PC-3 (cell line): ENCODE measurements around the gene TPP2. TPM values are rescaled to one million over a fixed set of nuclear protein-coding genes. Genes with fewer than 3 reads are reported as not detected.

Experiments
- ATAC-seq: fragments of 200-7000 bp; cut with Tn5 transposase; 2 replicates; pipeline ENCODE4 v1.9.1; 2020; ENCODE audit warnings: mild to moderate bottlenecking, moderate library complexity
- BruUV-seq: library from RNA; stranded (reverse); fragments of 400-500 nt; replicated peaks from 2 replicates; lab custom pipeline; 2021; lab: Mats Ljungman, UMichigan
- CTCF ChIA-PET: fragments of 300-600 bp; sonication (Branson Sonifier 250); formaldehyde crosslinking; loops from one replicate; lab custom pipeline; 2022; ENCODE audit warnings: antibody characterized with exemption; lab: Charles Lee
- POLR2A ChIA-PET: fragments of 300-600 bp; sonication (Branson Sonifier 250); formaldehyde crosslinking; loops from one replicate; lab custom pipeline; 2022; ENCODE audit warnings: antibody characterized with exemption; ENCODE audit not compliant: unreplicated experiment; lab: Charles Lee
- DNase-seq: peaks from one replicate; pipeline ENCODE4 v3.0.0-alpha.2; 2015
- H2AFZ ChIP-seq: fragments of 300-600 bp; sonication (generic); 2 replicates; pipeline ENCODE4 v1.6.0; 2016; ENCODE audit warnings: antibody characterized with exemption, low read length
- H3F3A ChIP-seq: fragments of 300-600 bp; sonication (generic); one replicate; pipeline ENCODE4 v1.6.0; 2017; ENCODE audit warnings: antibody characterized with exemption, low read length, control low read depth, mild to moderate bottlenecking; ENCODE audit not compliant: unreplicated experiment
- H3K27ac ChIP-seq: fragments of 300-600 bp; sonication (generic); 2 replicates; pipeline ENCODE4 v1.5.1; 2016; ENCODE audit warnings: mild to moderate bottlenecking, low read length
- H3K27me3 ChIP-seq: fragments of 300-600 bp; sonication (generic); 2 replicates; pipeline ENCODE4 v1.6.1; 2016; ENCODE audit warnings: low read length, mixed read lengths
- H3K36me3 ChIP-seq: fragments of 300-600 bp; sonication (generic); 2 replicates; pipeline ENCODE4 v1.6.1; 2016; ENCODE audit warnings: low read depth, mixed run types, low read length, mixed read lengths
- H3K4me1 ChIP-seq: fragments of 300-600 bp; sonication (generic); 2 replicates; pipeline ENCODE4 v1.5.1; 2016; ENCODE audit warnings: low read length; ENCODE audit not compliant: insufficient read depth
- H3K4me2 ChIP-seq: fragments of 300-600 bp; sonication (generic); 2 replicates; pipeline ENCODE4 v1.6.0; 2016; ENCODE audit warnings: low read length
- H3K4me3 ChIP-seq: fragments of 300-600 bp; sonication (generic); 2 replicates; pipeline ENCODE4 v1.5.1; 2016; ENCODE audit warnings: mild to moderate bottlenecking, low read length, mixed read lengths
- H3K79me2 ChIP-seq: fragments of 300-600 bp; sonication (generic); 2 replicates; pipeline ENCODE4 v1.6.1; 2017; ENCODE audit warnings: low read length, mixed read lengths
- H3K9ac ChIP-seq: fragments of 300-600 bp; sonication (generic); 2 replicates; pipeline ENCODE4 v1.6.0; 2016; ENCODE audit warnings: mild to moderate bottlenecking, low read length
- H3K9me2 ChIP-seq: fragments of 300-600 bp; sonication (generic); replicated peaks from 2 replicates; pipeline ENCODE4 v1.6.1; 2016; ENCODE audit warnings: mixed run types, low read length, mixed read lengths
- H3K9me3 ChIP-seq: fragments of 300-600 bp; sonication (generic); 2 replicates; pipeline ENCODE4 v1.6.1; 2016; ENCODE audit warnings: low read length, mixed read lengths
- H4K20me1 ChIP-seq: fragments of 300-600 bp; sonication (generic); 2 replicates; pipeline ENCODE4 v1.6.1; 2016; ENCODE audit warnings: low read length, mixed read lengths
- EZH2 ChIP-seq: fragments of 300-600 bp; sonication (generic); IDR thresholded peaks from one replicate; pipeline ENCODE4 v1.6.1; 2017; ENCODE audit warnings: antibody characterized with exemption, mild to moderate bottlenecking, low read length; ENCODE audit not compliant: unreplicated experiment
- EZH2phosphoT487 ChIP-seq: fragments of 300-600 bp; sonication (generic); IDR thresholded peaks from 2 replicates; pipeline ENCODE4 v1.6.1; 2018; ENCODE audit warnings: mild to moderate bottlenecking, antibody characterized with exemption, low read length, borderline replicate concordance
- intact Hi-C: fragments of 100-400 bp; cut with micrococcal nuclease; formaldehyde crosslinking; loops from 2 replicates; pipeline ENCODE4 v1.9.0; 2023
- total RNA-seq: library from RNA; depleted of rRNA; stranded (reverse); fragments of >200 nt; gene quantifications from 2 replicates; pipeline ENCODE4 v1.2.3, GENCODE V29; 2014
- TF ChIP-seq, protein P1 (sequence below): fragments of 300-600 bp; sonication (generic); conservative IDR thresholded peaks from 2 replicates; pipeline ENCODE4 v1.5.1; 2017; ENCODE audit warnings: antibody characterized with exemption, low read depth, mild to moderate bottlenecking, low read length

The TPP2 gene
- total RNA-seq, 1 experiment from 2014 or later: 30.4 TPM

DNA sequence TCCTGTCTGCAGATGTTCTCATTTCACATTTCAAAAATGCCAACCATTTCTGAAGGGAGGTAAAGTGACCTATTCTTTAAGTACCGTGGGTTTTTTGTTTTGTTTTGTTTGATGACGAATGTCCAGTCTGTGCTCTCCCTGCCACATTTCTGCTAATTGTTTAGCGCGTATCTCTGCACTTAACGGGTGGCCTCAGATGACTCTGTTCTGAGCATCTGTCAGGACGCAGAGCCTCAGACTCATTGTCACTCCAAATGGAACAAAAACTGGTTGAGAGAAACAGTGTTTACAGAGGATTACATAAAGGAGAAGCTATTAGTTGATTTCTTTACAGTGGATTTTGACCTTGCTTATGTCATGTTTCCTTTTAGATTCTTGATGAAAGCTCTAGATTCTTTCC lies 23.7 kb downstream of the TPP2 start:
- Histone ChIP-seq H3K9me3 (no peaks in the 10 kb centered on the region), H4K20me1 (no peaks in the 10 kb centered on the region), H2AFZ (no peak overlapping the region), H3K79me2 (no peaks in the 10 kb centered on the region), H3K4me1 (no peaks in the 10 kb centered on the region), H3F3A (no peaks in the 10 kb centered on the region), H3K27ac (no peak overlapping the region), H3K9ac (no peak overlapping the region), H3K4me3 (no peak overlapping the region), H3K4me2 (no peak overlapping the region), H3K27me3 (no peaks in the 10 kb centered on the region), H3K36me3 (peaks cover 23% of the 10 kb centered on the region), H3K9me2 (no peaks in the 10 kb centered on the region)
- intact Hi-C loops: no loop called here
- DNase-seq (no peak), ATAC-seq (no peak)
- ChIA-PET CTCF (no interaction called here), POLR2A (no interaction called here)
- TF ChIP-seq EZH2: no peak
- TF ChIP-seq EZH2phosphoT487: no peak
- TF ChIP-seq, protein P1, sequence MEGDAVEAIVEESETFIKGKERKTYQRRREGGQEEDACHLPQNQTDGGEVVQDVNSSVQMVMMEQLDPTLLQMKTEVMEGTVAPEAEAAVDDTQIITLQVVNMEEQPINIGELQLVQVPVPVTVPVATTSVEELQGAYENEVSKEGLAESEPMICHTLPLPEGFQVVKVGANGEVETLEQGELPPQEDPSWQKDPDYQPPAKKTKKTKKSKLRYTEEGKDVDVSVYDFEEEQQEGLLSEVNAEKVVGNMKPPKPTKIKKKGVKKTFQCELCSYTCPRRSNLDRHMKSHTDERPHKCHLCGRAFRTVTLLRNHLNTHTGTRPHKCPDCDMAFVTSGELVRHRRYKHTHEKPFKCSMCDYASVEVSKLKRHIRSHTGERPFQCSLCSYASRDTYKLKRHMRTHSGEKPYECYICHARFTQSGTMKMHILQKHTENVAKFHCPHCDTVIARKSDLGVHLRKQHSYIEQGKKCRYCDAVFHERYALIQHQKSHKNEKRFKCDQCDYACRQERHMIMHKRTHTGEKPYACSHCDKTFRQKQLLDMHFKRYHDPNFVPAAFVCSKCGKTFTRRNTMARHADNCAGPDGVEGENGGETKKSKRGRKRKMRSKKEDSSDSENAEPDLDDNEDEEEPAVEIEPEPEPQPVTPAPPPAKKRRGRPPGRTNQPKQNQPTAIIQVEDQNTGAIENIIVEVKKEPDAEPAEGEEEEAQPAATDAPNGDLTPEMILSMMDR: no peak
- BruUV-seq: no TSS peak

DNA sequence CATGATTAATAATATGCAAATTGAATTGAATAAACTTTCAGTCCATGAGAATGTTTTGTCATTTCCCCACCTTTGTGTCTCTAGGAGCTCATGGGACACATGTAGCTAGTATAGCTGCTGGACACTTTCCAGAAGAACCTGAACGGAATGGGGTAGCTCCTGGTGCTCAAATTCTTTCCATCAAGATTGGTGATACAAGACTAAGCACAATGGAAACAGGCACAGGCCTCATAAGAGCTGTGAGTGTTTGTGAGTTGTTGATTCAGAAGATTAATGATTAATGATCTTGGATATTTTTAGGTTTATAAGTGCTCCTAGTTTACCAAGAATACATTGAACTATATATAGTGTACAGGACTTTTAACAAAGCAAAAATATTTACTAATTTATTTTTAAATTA lies 30.1 kb downstream of the TPP2 start:
- Histone ChIP-seq H3K9ac (no peak overlapping the region), H3K27ac (no peak overlapping the region), H3K4me3 (no peak overlapping the region), H3K4me2 (no peak overlapping the region), H3K36me3 (peaks cover 13% of the 10 kb centered on the region), H3K79me2 (no peaks in the 10 kb centered on the region), H3K9me3 (no peaks in the 10 kb centered on the region), H3F3A (no peaks in the 10 kb centered on the region), H3K27me3 (no peaks in the 10 kb centered on the region), H2AFZ (no peak overlapping the region), H3K4me1 (no peaks in the 10 kb centered on the region), H4K20me1 (no peaks in the 10 kb centered on the region), H3K9me2 (no peaks in the 10 kb centered on the region)
- ChIA-PET CTCF (interaction anchor here (0.6 kb wide), 1 partner anchor 89 kb away, joined by 3 read pairs; no protein-coding TSS in a partner anchor), POLR2A (no interaction called here)
- DNase-seq (no peak), ATAC-seq (no peak)
- intact Hi-C loops: no loop called here
- BruUV-seq: no TSS peak
- TF ChIP-seq EZH2: no peak
- no peak for TF ChIP-seq EZH2phosphoT487
- TF ChIP-seq, protein P1: no peak

DNA sequence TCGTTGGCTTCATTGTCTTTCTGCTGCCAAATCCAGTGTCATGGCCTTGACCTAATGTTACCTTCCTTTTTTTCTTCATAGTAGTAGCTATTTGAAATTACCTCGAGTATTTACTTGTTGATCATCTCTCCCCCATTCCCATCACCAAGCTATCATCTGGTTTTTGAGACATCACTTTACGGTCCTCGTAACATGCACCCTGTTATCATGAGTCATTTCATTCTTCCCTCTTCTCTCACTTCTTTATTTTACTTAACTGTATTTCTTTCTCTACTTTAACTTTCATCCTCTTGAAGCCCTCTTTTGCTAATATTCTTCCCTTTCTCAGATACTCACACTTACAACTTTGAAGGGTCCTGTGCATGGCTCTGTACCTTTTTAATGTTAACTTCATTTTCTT lies 31.8 kb downstream of the TPP2 start:
- BruUV-seq: no TSS peak
- no peak overlapping the region for H3K9ac ChIP-seq
- ChIA-PET POLR2A (no interaction called here), CTCF (no interaction called here)
- intact Hi-C loops: no loop called here
- DNase-seq: no peak
- H2AFZ ChIP-seq: no peak overlapping the region
- H3K4me1 ChIP-seq: no peaks in the 10 kb centered on the region
- no peak for ATAC-seq
- H3K4me3 ChIP-seq: no peak overlapping the region
- no peaks in the 10 kb centered on the region for H3K9me3 ChIP-seq
- no peak overlapping the region for H3K27ac ChIP-seq
- H3K79me2 ChIP-seq: no peaks in the 10 kb centered on the region
- TF ChIP-seq EZH2phosphoT487: no peak
- TF ChIP-seq, protein P1: no peak
- TF ChIP-seq EZH2: no peak
- no peaks in the 10 kb centered on the region for H3K9me2 ChIP-seq
- H3K27me3 ChIP-seq: no peaks in the 10 kb centered on the region
- H4K20me1 ChIP-seq: no peaks in the 10 kb centered on the region
- H3F3A ChIP-seq: no peaks in the 10 kb centered on the region
- peaks cover 12% of the 10 kb centered on the region for H3K36me3 ChIP-seq
- no peak overlapping the region for H3K4me2 ChIP-seq
